NCI-H748 (cell line): ENCODE results near the gene EIF4A3.
A peak's percentile ranks its signal among the peaks of the same experiment; 100 is the strongest.

Source experiments
- DNase-seq: peaks from one replicate; lab custom pipeline; 2025; ENCODE audit not compliant: unreplicated experiment; lab: John Stamatoyannopoulos, UW

Gene EIF4A3

GRCh38 chr17:80137131-80137530 is 9.8 kb downstream of the EIF4A3 start:
- DNase-seq: no peak

DNA sequence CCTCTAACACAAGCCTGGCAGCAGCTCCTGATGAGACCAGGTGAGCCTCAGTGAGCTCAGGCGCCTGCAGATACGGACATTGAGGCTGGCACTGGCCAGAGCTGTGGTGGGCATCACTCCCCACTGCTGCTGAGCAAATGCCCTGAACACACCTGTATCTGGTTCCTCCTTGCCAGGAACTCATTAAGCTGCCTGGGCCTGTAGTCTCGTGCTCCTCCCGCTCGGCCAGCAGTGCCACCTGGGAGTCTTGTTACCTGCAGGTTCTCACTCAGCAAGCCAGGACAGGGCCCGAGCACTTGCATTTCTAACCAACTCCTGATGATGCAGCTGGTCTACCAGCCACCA is 13.3 kb downstream of the EIF4A3 start:
- no peak for DNase-seq

DNA sequence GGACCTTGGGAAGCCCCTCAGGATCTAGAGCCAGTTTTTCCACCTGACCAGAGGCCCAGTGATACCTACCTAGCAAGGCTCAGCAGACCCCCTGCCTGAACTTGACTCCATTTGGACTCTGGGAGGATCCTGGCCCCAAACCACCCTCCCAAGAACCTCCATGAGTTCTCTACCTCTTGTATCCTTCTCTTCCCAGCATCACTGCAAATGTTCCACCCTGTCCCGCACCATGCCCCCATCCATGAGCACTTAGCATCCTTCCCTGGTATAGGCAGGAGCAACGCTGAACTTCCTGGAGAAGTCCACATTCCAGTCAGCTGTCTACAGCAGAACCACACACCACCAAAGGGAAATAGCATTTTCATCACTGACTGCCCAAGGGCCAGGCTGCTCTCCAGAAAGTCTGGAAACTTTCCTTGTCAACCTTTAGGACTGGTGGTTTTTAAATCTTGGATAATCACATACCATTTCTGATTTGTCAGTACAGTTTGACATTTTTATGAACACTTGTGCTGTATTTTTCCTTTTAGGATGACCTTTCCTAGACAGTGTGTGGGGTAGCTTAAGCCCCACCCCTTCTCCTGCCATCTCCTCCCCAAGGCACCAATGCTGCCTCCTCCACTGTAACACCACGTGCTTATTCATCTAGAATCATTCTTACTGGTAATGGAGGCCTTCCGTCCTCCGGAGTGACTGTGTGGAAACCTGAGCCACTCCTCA is 13.9 kb downstream of the EIF4A3 start:
- DNase-seq: no peak

DNA sequence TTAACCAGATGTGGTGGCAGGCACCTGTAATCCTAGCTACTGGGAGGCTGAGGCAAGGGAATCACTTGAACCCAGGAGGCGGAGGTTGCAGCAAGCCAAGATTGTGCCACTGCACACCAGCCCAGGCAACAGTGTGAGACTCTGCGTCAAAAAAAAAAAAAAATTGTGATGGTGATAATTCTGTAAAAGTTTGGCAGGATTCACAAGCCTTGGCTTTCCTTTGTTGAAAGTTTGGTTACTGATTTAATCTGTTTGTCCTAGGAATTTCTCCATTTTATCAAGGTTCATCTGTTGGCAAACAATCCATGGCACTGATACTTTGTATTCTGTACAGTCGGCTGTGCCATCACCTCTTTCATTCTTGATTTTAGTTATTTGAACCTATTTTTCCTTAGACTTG is 15.9 kb downstream of the EIF4A3 start:
- DNase-seq: no peak

DNA sequence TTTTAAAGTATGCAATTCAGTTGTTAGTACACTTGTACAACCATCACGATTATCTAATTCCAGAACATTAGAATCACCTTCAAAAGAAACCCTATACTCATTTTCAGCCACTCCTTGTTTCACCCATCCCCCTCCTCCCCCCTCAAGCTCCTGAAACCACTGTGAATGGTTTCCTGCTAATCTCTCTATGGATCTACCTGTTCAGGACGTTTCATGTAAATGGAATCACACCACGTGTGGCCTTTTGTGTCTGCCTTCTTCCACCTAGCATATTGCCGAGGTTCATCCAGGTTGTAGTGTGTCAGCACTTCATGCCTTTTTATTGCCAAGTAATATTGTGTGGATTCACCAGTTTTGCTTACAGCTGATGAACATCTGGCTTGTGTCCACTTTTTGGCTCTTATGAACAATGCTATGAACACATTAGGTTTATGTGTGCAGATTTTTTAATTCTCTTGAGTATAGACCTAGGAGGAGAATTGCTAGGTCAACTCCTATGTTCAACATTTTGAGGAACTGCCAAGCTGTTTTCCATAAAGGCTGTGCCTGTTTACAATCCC is 17.8 kb downstream of the EIF4A3 start:
- no peak for DNase-seq

DNA sequence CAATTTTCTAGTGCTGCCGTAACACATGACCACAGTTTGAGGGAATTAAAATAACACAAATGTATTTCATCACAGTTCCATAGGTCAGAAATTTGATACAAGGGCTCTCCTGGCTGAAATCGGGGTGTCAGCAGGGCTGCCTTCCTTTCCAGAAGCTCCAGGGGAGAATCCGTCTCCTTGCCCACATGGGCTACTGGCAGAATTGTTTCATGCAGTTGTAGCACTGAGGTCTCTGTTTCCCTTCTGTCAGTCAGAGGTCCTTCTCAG is 20.5 kb downstream of the EIF4A3 start:
- no peak for DNase-seq

DNA sequence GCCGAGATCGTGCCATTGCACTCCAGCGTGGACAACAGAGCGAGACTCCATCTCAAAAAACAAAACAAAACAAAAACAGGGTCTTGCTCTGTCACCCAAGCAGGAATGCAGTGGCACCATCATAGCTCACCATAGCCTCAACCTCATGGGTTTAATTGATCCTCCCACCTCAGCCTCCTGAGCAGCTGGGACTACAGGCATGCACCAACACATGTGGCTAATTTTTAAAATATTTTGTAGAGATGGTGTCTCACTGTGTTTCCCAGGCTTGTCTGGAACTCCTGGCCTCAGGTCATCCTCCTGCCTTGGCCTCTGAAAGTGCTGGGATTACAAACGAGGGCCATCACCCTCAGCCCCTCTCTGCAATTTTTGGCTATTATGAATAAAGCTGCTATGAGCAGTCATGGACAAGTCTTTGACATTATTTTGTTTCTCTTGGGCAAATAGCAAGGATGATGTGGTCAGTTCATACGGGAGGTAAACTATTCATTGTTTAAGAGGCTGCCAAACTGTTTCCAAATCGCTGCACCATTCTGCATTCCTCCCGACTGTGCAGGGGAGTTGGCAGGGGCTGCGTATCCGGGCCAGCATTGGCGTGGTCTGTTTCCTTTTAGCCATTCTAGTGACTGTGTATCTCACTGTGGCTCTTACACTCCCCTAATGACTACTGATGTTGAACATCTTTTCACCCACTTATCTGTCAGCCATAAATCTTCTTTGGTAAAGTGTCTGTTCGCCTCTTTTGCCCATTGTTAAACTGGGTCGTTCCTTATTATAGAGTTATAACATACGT is 21.1 kb downstream of the EIF4A3 start:
- no peak for DNase-seq

GRCh38 chr17:80124351-80124981 is 22.5 kb downstream of the EIF4A3 start:
- peak; percentile 18 for DNase-seq

DNA sequence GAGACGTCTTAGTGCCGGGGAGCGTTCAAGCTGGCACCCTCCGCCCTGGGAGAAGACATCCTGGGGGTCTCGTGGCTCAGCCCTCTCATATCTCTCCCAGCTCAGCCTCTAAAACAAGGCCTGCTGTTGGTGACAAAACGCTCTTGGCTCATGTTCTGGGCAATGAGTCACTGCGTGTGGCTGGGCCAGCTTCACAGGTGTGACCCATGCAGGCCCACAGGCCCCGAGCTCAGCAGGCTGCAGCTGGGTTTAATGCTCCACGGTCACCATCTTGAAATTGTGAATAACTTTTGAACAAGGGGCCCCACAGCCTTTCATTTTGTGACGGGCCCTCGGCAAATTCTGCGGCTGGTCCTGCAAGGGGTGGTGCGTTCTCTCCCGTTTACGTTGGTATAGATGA is 23.1 kb downstream of the EIF4A3 start:
- no peak for DNase-seq

GRCh38 chr17:80122926-80123505 is 23.9 kb downstream of the EIF4A3 start:
- no peak for DNase-seq

DNA sequence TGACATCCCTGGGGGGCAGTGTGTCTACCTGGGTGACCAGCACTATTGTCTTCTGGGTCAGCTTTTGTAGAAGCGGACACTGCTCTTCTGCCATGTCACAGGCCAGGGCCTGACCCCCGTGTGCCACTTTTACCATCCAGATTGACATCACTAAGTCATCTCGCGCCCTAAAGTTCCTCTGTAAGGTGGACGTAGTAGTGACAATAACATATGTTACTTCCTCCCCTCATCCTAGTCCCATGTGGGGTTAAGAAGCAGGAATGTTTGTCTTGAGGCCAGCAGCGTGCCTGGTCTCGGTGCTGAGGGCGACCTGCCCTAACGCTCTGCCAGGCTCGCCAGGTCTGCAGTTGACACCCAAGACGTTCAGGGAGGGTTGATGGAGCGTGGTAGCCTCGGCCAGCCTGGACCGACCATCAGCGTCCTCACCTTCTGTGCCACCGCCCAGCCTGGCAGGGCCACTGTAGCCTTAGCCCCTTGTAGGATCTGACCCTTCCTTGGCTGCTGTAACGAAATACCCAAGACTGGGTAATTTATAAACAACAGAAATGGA is 24.8 kb downstream of the EIF4A3 start:
- DNase-seq: no peak

GRCh38 chr17:80119839-80120238 is 27.1 kb downstream of the EIF4A3 start:
- DNase-seq: no peak

GRCh38 chr17:80119271-80119791 is 27.6 kb downstream of the EIF4A3 start:
- DNase-seq: no peak

GRCh38 chr17:80118601-80119270 is 28.2 kb downstream of the EIF4A3 start:
- no peak for DNase-seq

GRCh38 chr17:80117491-80118401 is 29.2 kb downstream of the EIF4A3 start:
- DNase-seq: no peak

DNA sequence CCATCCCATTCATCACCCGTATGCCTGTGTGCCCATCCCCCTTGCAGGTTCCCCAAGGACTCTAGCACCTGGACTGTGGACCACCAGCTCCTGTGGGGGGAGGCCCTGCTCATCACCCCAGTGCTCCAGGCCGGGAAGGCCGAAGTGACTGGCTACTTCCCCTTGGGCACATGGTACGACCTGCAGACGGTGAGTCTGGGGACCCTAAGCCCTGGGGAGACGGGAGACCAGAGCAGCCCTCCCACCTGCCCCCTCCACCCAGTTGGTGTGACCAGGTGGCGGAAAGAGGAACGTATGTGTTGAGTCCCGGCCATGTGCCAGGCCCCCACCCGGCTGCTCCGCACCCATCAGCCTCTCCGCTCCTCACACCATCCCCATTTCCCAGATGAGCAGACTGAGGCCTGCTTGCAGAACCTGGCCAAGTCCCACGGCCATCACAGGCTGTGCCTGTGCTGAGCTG is 30.0 kb downstream of the EIF4A3 start:
- DNase-seq: no peak

DNA sequence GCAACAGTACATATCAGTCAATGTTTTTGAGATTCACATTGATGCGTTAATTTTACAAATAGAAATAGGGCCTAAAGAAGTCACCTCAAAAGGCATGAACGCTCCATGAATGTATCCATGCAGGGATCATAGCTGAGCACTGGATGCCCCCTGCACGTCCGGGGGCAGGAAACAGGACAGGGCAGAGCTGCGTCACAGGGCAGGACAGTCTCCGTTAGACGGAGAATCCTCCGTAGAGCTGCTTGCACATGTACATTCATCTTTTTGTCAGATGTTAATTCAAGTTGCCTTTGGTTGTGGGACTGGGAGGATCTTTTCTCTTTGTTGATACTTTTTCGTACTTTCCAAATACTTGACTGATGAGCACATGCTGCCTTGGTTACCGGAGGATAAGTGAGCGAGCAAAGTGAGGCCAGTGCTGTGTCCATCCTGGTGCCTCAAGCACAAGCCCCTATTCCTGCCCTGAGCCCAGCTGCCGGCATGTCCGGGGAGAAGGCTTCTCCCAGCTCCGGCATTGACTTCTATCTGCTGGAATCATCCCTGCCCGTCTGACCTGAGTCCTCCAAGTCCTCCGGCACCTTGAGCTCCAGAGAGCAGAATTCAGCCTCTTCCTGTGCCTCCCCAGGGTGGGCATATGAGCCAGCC is 30.5 kb downstream of the EIF4A3 start:
- no peak for DNase-seq

DNA sequence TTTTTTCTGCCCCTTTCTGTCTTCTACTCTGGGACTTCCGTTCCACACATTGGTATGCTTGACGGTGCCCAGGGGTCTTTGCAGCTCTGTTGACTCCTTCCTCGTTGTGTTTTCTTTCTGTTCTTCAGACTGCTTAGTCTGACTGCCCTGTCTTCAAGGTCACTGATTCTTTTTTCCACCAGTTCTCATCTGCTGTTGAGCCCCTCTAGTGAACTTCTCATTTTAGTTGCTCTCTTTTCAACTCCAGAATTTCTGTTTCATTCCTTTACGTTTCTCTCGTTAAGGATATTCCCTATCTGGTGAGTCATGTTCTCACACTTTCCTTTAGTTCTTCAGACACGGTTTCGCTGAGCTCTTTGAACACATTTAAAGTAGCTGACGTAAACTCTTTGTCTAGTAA is 31.8 kb downstream of the EIF4A3 start:
- no peak for DNase-seq

GRCh38 chr17:80114758-80115157 is 32.2 kb downstream of the EIF4A3 start:
- DNase-seq: no peak
